ENCODE results near the gene CHP2. TPM values are rescaled to one million over a fixed set of nuclear protein-coding genes. Genes with fewer than 3 reads are reported as not detected.

CHP2 gene
- total RNA-seq, 1 experiment from 2014 or later: not detected

DNA sequence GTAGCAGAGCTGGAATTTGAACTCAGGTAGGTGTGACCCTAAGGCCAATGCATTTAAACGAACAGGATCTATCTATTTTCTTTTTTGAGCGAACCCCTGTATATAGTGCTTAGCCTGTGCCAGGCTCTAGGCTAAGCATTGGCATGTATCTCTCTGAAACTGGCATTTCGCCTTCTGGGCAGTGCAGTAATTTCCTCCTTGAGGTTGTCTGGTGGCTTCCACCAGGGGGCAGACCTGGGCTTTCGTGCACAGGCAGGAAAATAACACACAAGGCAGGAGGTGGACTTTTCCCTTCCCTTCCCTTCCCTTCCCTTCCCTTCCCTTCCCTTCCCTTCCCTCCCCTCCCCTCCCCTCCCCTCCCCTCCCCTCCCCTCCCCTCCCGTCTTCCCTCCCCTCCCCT is 46.6 kb downstream of the CHP2 start:
- no peaks in the 10 kb centered on the region for H4K20me1 ChIP-seq (ENCODE audit: insufficient read depth, low read depth, low read length)
- peak; percentile 85 for DNase-seq
- H3K9me2 ChIP-seq (replicated peaks; ENCODE audit: insufficient read depth, low read length): no peaks in the 10 kb centered on the region
- H3K27ac ChIP-seq (ENCODE audit: low read length): no peak overlapping the region
- no peaks in the 10 kb centered on the region for H3K27me3 ChIP-seq (ENCODE audit: low read length)
- H3K36me3 ChIP-seq (ENCODE audit: insufficient read depth, low read length): no peaks in the 10 kb centered on the region
- no peaks in the 10 kb centered on the region for H3K9me3 ChIP-seq (ENCODE audit: low read length)
- peaks cover 6% of the 10 kb centered on the region for H3K4me1 ChIP-seq (ENCODE audit: low read length)
- H3K9ac ChIP-seq (ENCODE audit: low read length): no peak overlapping the region
- no peak overlapping the region for H2AFZ ChIP-seq (ENCODE audit: low read length)
- no peak overlapping the region for H3K4me3 ChIP-seq (ENCODE audit: low read length)
- H3K79me2 ChIP-seq (ENCODE audit: low read length): no peaks in the 10 kb centered on the region
- H3K4me2 ChIP-seq (ENCODE audit: low read depth, low read length, poor library complexity, severe bottlenecking): no peak overlapping the region

DNA sequence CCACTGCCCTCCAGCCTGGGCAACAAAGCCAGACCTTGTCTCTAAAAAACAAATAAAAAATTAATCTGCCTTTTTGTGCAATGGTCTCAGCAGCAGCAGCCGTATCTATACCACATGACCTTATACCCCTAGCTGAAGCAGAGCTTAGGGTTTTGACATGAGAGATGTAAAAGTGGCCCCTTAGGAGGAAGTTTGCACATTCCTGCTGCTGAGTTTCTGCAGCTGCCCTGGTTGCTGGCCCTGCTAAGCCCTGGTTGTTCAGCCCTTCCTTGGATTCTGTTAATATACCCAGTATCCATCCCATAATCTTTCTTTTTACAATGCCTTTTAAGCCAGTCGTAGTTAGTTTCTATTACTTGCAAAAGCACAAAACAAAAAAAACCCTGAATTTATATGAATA is 48.0 kb downstream of the CHP2 start:
- Histone ChIP-seq H3K36me3 (ENCODE audit: insufficient read depth, low read length) (no peaks in the 10 kb centered on the region), H3K9me3 (ENCODE audit: low read length) (no peaks in the 10 kb centered on the region), H3K27ac (ENCODE audit: low read length) (no peak overlapping the region), H3K4me1 (ENCODE audit: low read length) (peaks cover 6% of the 10 kb centered on the region), H3K27me3 (ENCODE audit: low read length) (no peaks in the 10 kb centered on the region), H3K9me2 (replicated peaks; ENCODE audit: insufficient read depth, low read length) (no peaks in the 10 kb centered on the region), H4K20me1 (ENCODE audit: insufficient read depth, low read depth, low read length) (no peaks in the 10 kb centered on the region), H3K4me2 (ENCODE audit: low read depth, low read length, poor library complexity, severe bottlenecking) (no peak overlapping the region), H3K9ac (ENCODE audit: low read length) (no peak overlapping the region), H2AFZ (ENCODE audit: low read length) (no peak overlapping the region), H3K79me2 (ENCODE audit: low read length) (no peaks in the 10 kb centered on the region), H3K4me3 (ENCODE audit: low read length) (no peak overlapping the region)
- DNase-seq: no peak

DNA sequence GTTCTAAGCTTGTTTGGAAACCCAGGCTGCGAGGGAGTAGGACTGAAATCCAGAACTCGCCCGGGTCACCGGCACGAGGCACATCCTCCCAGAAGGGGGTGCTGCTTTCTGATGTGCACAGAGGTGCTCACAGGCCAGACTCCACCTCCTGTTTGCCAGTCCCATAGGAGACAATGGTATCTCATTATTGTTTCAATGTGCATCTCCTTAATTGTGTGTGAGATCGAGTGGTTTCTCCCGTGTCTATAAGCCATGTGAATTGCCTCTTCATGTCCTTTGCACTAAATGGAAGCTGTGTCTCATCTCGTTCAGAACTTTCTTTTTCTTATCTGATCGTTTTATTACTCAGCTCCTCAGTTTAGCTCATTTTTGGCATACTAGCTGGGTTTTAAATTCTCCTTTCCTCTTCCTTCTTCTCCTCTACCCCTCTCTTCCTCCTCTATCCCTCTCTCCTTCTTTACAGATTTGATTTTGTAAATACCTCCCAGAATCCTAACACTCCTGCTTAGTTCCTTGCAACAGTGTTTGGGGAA is 48.8 kb downstream of the CHP2 start:
- H3K27ac ChIP-seq (ENCODE audit: low read length): no peak overlapping the region
- H3K4me2 ChIP-seq (ENCODE audit: low read depth, low read length, poor library complexity, severe bottlenecking): no peak overlapping the region
- H2AFZ ChIP-seq (ENCODE audit: low read length): no peak overlapping the region
- peaks cover 6% of the 10 kb centered on the region for H3K4me1 ChIP-seq (ENCODE audit: low read length)
- H3K27me3 ChIP-seq (ENCODE audit: low read length): no peaks in the 10 kb centered on the region
- no peak overlapping the region for H3K4me3 ChIP-seq (ENCODE audit: low read length)
- H3K9me2 ChIP-seq (replicated peaks; ENCODE audit: insufficient read depth, low read length): no peaks in the 10 kb centered on the region
- no peak overlapping the region for H3K9ac ChIP-seq (ENCODE audit: low read length)
- H3K79me2 ChIP-seq (ENCODE audit: low read length): no peaks in the 10 kb centered on the region
- H3K36me3 ChIP-seq (ENCODE audit: insufficient read depth, low read length): no peaks in the 10 kb centered on the region
- no peaks in the 10 kb centered on the region for H3K9me3 ChIP-seq (ENCODE audit: low read length)
- H4K20me1 ChIP-seq (ENCODE audit: insufficient read depth, low read depth, low read length): no peaks in the 10 kb centered on the region
- peak; percentile 88 for DNase-seq

DNA sequence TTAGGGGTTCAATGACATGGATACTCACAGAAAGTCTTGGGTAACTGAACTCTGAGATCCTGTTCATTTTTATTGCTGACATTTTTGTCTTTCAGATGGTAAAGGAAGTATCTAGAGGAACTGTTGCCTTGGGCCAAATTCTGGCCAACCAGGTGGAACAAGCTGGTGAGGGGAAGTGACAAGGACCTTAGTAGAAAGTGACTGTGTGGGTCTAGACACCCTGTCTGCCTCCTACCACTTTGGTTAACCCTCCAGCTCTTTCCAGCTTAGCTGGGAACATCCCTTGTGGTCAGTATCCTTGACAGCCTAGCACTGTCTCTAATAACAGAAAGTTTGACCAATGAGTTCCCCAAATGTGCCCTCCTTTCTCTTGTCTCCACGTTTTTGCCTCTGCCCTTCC is 52.2 kb downstream of the CHP2 start:
- H4K20me1 ChIP-seq (ENCODE audit: insufficient read depth, low read depth, low read length): no peaks in the 10 kb centered on the region
- no peaks in the 10 kb centered on the region for H3K79me2 ChIP-seq (ENCODE audit: low read length)
- no peak overlapping the region for H2AFZ ChIP-seq (ENCODE audit: low read length)
- H3K4me3 ChIP-seq (ENCODE audit: low read length): no peak overlapping the region
- H3K27me3 ChIP-seq (ENCODE audit: low read length): no peaks in the 10 kb centered on the region
- DNase-seq: no peak
- H3K27ac ChIP-seq (ENCODE audit: low read length): no peak overlapping the region
- H3K36me3 ChIP-seq (ENCODE audit: insufficient read depth, low read length): no peaks in the 10 kb centered on the region
- H3K9ac ChIP-seq (ENCODE audit: low read length): no peak overlapping the region
- peaks cover 6% of the 10 kb centered on the region for H3K4me1 ChIP-seq (ENCODE audit: low read length)
- no peak overlapping the region for H3K4me2 ChIP-seq (ENCODE audit: low read depth, low read length, poor library complexity, severe bottlenecking)
- H3K9me2 ChIP-seq (replicated peaks; ENCODE audit: insufficient read depth, low read length): no peaks in the 10 kb centered on the region
- no peaks in the 10 kb centered on the region for H3K9me3 ChIP-seq (ENCODE audit: low read length)

Other genes with a start within 250 kb of the CHP2 start
- 109 and 123 TPM in 2 replicates for gene GGA2, start 244.5 kb upstream of the CHP2 start, total RNA-seq (2014; rRNA removed; shearing (Covaris generic); ENCODE audit: low replicate concordance)
- 25.5 and 27.9 TPM in 2 replicates for gene EARS2, start 197.7 kb upstream of the CHP2 start, total RNA-seq (2014; rRNA removed; shearing (Covaris generic); ENCODE audit: low replicate concordance)
- 43.1 and 69.5 TPM in 2 replicates for gene UBFD1, start 197.3 kb upstream of the CHP2 start, total RNA-seq (2014; rRNA removed; shearing (Covaris generic); ENCODE audit: low replicate concordance)
- gene NDUFAB1, start 158.7 kb upstream of the CHP2 start, total RNA-seq (2014; rRNA removed; shearing (Covaris generic); ENCODE audit: low replicate concordance): 134 and 193 TPM in 2 replicates
- 10.3 and 19.7 TPM in 2 replicates for gene PALB2, start 113.7 kb upstream of the CHP2 start, total RNA-seq (2014; rRNA removed; shearing (Covaris generic); ENCODE audit: low replicate concordance)
- 35.6 and 51.4 TPM in 2 replicates for gene DCTN5, start 113.6 kb upstream of the CHP2 start, total RNA-seq (2014; rRNA removed; shearing (Covaris generic); ENCODE audit: low replicate concordance)
- gene PLK1, start 76.1 kb upstream of the CHP2 start, total RNA-seq (2014; rRNA removed; shearing (Covaris generic); ENCODE audit: low replicate concordance): 36.8 and 41.7 TPM in 2 replicates
- 0.18 TPM in 1 of 2 replicates, not detected in the other for gene ERN2, start 41.8 kb upstream of the CHP2 start, total RNA-seq (2014; rRNA removed; shearing (Covaris generic); ENCODE audit: low replicate concordance)
- 9.0 and 21.7 TPM in 2 replicates for gene PRKCB, start 81.0 kb downstream of the CHP2 start, total RNA-seq (2014; rRNA removed; shearing (Covaris generic); ENCODE audit: low replicate concordance)

Measured in Karpas-422 (cell line).